Hepatocyte (in vitro differentiated cells): ENCODE results near the gene RNF25. TPM values are rescaled to one million over a fixed set of nuclear protein-coding genes. Genes with fewer than 3 reads are reported as not detected.
"Not testable (repeated sequence)": the region's sequence is repeated elsewhere in the genome, so short reads cannot be mapped to it uniquely, and the experiment has no call there.

Experiments used
- DNase-seq: peaks from one replicate; pipeline ENCODE4 v3.0.0-alpha.2; 2016; ENCODE audit warnings: low spot score
- H2AFZ ChIP-seq: fragments of 200-600 bp; sonication (generic); 2 replicates; pipeline ENCODE4 v1.6.0; 2016; ENCODE audit warnings: antibody characterized with exemption, mild to moderate bottlenecking
- H3K27ac ChIP-seq: fragments of 200-600 bp; sonication (generic); 2 replicates; pipeline ENCODE4 v1.5.1; 2016; ENCODE audit warnings: mild to moderate bottlenecking
- H3K27me3 ChIP-seq: fragments of 200-600 bp; sonication (generic); 2 replicates; pipeline ENCODE4 v1.6.1; 2016
- H3K36me3 ChIP-seq: fragments of 200-600 bp; sonication (generic); replicated peaks from 2 replicates; pipeline ENCODE4 v1.5.1; 2016; ENCODE audit warnings: low read depth; ENCODE audit not compliant: insufficient read depth
- H3K4me1 ChIP-seq: fragments of 200-600 bp; sonication (generic); 2 replicates; pipeline ENCODE4 v1.5.1; 2016; ENCODE audit warnings: mild to moderate bottlenecking, moderate library complexity; ENCODE audit not compliant: insufficient read depth
- H3K4me2 ChIP-seq: fragments of 200-600 bp; sonication (generic); 2 replicates; pipeline ENCODE4 v1.6.0; 2016
- H3K4me3 ChIP-seq: fragments of 200-600 bp; sonication (generic); 2 replicates; pipeline ENCODE4 v1.5.1; 2016; ENCODE audit warnings: mild to moderate bottlenecking
- H3K79me2 ChIP-seq: fragments of 200-600 bp; sonication (generic); 2 replicates; pipeline ENCODE4 v1.6.0; 2017; ENCODE audit warnings: mild to moderate bottlenecking
- H3K9me2 ChIP-seq: fragments of 200-600 bp; sonication (generic); replicated peaks from 2 replicates; pipeline ENCODE4 v1.6.0; 2017; ENCODE audit warnings: mild to moderate bottlenecking; ENCODE audit not compliant: insufficient read depth
- H3K9me3 ChIP-seq: fragments of 200-600 bp; sonication (generic); 2 replicates; pipeline ENCODE4 v1.5.1; 2016; ENCODE audit warnings: low read depth, mild to moderate bottlenecking
- H4K20me1 ChIP-seq: fragments of 200-600 bp; sonication (generic); 2 replicates; pipeline ENCODE4 v1.6.0; 2016; ENCODE audit warnings: mild to moderate bottlenecking; ENCODE audit not compliant: insufficient read depth, poor library complexity, severe bottlenecking
- EZH2 ChIP-seq: fragments of 200-600 bp; sonication (generic); IDR thresholded peaks from 2 replicates; pipeline ENCODE4 v1.6.1; 2016; ENCODE audit warnings: antibody characterized with exemption, mild to moderate bottlenecking, borderline replicate concordance
- EZH2phosphoT487 ChIP-seq: fragments of 200-600 bp; sonication (generic); IDR thresholded peaks from one replicate; pipeline ENCODE4 v1.6.1; 2018; ENCODE audit warnings: antibody characterized with exemption, mild to moderate bottlenecking, low read depth, moderate library complexity; ENCODE audit not compliant: unreplicated experiment, severe bottlenecking
- WGBS: methylation state at CpG from one replicate; pipeline ENCODE4 v1.1.6; 2016; ENCODE audit warnings: low lambda C conversion rate; ENCODE audit errors: missing lambda C conversion rate; 5-methylcytosine and 5-hydroxymethylcytosine counted together
- polyA plus RNA-seq: library from polyadenylated mRNA; unstranded; fragments of >200 nt; fragmentation: Nextera tagmentation; extraction: Ambion mirVana; gene quantifications from 2 replicates; pipeline ENCODE4 v1.2.1, GENCODE V29; 2016
- total RNA-seq: library from RNA; depleted of rRNA; stranded (reverse); fragments of >200 nt; gene quantifications from 2 replicates; pipeline ENCODE4 v1.2.3, GENCODE V29; 2014
- TF ChIP-seq, protein P1 (sequence below): fragments of 200-600 bp; sonication (generic); IDR thresholded peaks from 2 replicates; pipeline ENCODE4 v1.5.1; 2016; ENCODE audit warnings: antibody characterized with exemption, mild to moderate bottlenecking; ENCODE audit not compliant: poor library complexity

RNF25 gene
- total and polyA plus RNA-seq, 2 experiments from 2014 or later: 21.0 to 32.4 TPM

DNA sequence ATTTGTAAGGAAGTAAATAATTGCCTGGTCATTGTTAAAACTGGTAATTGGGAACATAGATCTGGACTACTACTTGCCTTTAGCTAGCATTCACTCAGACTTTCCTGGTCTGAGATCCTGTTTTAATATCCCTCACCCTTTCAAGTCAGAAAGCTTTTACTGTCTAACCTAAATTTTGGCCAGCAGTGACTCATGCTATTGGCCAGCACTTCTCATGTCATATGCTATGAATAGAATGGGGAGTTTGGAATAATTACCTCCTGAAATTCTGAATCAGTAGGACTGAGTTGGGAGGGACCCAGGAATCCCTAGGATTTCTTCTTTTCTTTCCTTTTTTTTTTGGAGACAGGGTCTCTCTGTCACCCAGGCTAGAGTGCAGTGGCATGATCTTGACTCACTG, 19.4 kb upstream of the RNF25 start:
- H4K20me1 ChIP-seq: no peaks in the 10 kb centered on the region

GRCh38 chr2:218687400-218688060, 15.7 kb upstream of the RNF25 start:
- not testable (repeated sequence) for H2AFZ ChIP-seq, H3K4me1 ChIP-seq, H3K4me3 ChIP-seq, H3K36me3 ChIP-seq, H4K20me1 ChIP-seq, H3K27ac ChIP-seq, H3K4me2 ChIP-seq, H3K27me3 ChIP-seq, H3K9me3 ChIP-seq, H3K79me2 ChIP-seq, H3K9me2 ChIP-seq
- 37% methylated on average over 5 of the region's 5 CpGs for WGBS
- TF ChIP-seq, protein P1, sequence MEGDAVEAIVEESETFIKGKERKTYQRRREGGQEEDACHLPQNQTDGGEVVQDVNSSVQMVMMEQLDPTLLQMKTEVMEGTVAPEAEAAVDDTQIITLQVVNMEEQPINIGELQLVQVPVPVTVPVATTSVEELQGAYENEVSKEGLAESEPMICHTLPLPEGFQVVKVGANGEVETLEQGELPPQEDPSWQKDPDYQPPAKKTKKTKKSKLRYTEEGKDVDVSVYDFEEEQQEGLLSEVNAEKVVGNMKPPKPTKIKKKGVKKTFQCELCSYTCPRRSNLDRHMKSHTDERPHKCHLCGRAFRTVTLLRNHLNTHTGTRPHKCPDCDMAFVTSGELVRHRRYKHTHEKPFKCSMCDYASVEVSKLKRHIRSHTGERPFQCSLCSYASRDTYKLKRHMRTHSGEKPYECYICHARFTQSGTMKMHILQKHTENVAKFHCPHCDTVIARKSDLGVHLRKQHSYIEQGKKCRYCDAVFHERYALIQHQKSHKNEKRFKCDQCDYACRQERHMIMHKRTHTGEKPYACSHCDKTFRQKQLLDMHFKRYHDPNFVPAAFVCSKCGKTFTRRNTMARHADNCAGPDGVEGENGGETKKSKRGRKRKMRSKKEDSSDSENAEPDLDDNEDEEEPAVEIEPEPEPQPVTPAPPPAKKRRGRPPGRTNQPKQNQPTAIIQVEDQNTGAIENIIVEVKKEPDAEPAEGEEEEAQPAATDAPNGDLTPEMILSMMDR: peak; percentile 70
- peak; percentile 87 for DNase-seq

More for the DNA sequence above, 19.4 kb upstream of the RNF25 start:
- H3K9me2 ChIP-seq: no peaks in the 10 kb centered on the region
- H3K27me3 ChIP-seq: no peaks in the 10 kb centered on the region
- no peaks in the 10 kb centered on the region for H3K9me3 ChIP-seq
- TF ChIP-seq EZH2phosphoT487 (no peak), EZH2 (no peak)
- TF ChIP-seq, protein P1: no peak
- H3K36me3 ChIP-seq: no peaks in the 10 kb centered on the region
- no peak overlapping the region for H3K4me2 ChIP-seq
- no peak overlapping the region for H3K27ac ChIP-seq
- H3K79me2 ChIP-seq: no peaks in the 10 kb centered on the region
- no peak for DNase-seq
- no peak overlapping the region for H2AFZ ChIP-seq
- no peak overlapping the region for H3K4me3 ChIP-seq
- H3K4me1 ChIP-seq: no peaks in the 10 kb centered on the region

- Histone ChIP-seq H3K27ac (no peak overlapping the region), H3K4me1 (no peaks in the 10 kb centered on the region), H2AFZ (no peak overlapping the region), H4K20me1 (no peaks in the 10 kb centered on the region), H3K9me3 (no peaks in the 10 kb centered on the region), H3K27me3 (no peaks in the 10 kb centered on the region), H3K36me3 (no peaks in the 10 kb centered on the region), H3K9me2 (no peaks in the 10 kb centered on the region), H3K79me2 (no peaks in the 10 kb centered on the region), H3K4me3 (no peak overlapping the region), H3K4me2 (no peak overlapping the region)
- DNase-seq: no peak
- 94% methylated on average over 3 of the region's 3 CpGs for WGBS
- no peak for TF ChIP-seq EZH2phosphoT487
- TF ChIP-seq, protein P1: no peak
These were observed 8.3 kb upstream of the RNF25 start for GRCh38 chr2:218680061-218680460.

DNA sequence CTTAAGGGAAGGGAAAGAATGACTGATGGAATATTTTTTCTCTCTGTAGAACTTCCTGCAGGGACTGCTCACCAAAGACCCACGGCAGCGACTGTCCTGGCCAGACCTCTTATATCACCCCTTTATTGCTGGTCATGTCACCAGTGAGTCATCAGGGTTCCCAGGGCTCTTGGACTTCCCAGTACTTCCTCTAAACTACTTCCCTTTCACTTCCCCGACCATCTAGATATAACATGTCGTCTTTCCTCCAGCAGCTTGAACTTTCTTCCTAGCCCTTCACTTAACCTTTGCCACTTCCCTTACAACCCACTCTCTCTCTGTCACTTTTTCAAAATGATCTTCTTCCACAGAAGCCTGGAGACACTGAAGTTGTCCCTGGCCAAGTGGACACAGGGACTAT, 7.3 kb upstream of the RNF25 start:
- Histone ChIP-seq H4K20me1 (no peaks in the 10 kb centered on the region), H3K36me3 (no peaks in the 10 kb centered on the region), H3K27ac (no peak overlapping the region), H3K4me2 (no peak overlapping the region), H3K27me3 (no peaks in the 10 kb centered on the region), H3K9me3 (no peaks in the 10 kb centered on the region), H3K4me1 (no peaks in the 10 kb centered on the region), H3K79me2 (no peaks in the 10 kb centered on the region), H3K4me3 (no peak overlapping the region), H3K9me2 (no peaks in the 10 kb centered on the region), H2AFZ (no peak overlapping the region)
- DNase-seq: no peak
- no peak for TF ChIP-seq EZH2phosphoT487
- no peak for TF ChIP-seq EZH2
- TF ChIP-seq, protein P1: no peak
- WGBS: 85% methylated on average over 4 of the region's 4 CpGs
